Mesenchymal stem cell (in vitro differentiated cells and primary cell): ENCODE results near the gene FRMD4A.
A peak's percentile ranks its signal among the peaks of the same experiment; 100 is the strongest.
"Not testable (repeated sequence)": the region's sequence is repeated elsewhere in the genome, so short reads cannot be mapped to it uniquely, and the experiment has no call there.

Experiments used
- DNase-seq: peaks from one replicate; pipeline ENCODE4 v3.0.0-alpha.2; 2013
- H2AFZ ChIP-seq: one replicate; pipeline ENCODE4 v1.6.1; 2013; ENCODE audit warnings: low read depth, mild to moderate bottlenecking, control low read depth, inconsistent platforms, low read length, moderate library complexity
- H2AK5ac ChIP-seq: 2 replicates; pipeline ENCODE4 v1.6.1; 2013; ENCODE audit warnings: low read length, moderate library complexity, mild to moderate bottlenecking, inconsistent platforms; ENCODE audit not compliant: severe bottlenecking
- H2BK120ac ChIP-seq: one replicate; pipeline ENCODE4 v1.6.1; 2013; ENCODE audit warnings: low read depth, mild to moderate bottlenecking, inconsistent platforms, low read length, moderate library complexity
- H2BK12ac ChIP-seq, 2 experiments: one replicate each; pipeline ENCODE4 v1.6.1; 2013; ENCODE audit warnings: inconsistent platforms in 2 of 2, low read length in 2 of 2, mild to moderate bottlenecking in 2 of 2, moderate library complexity in 2 of 2, control low read depth in 1 of 2
- H2BK15ac ChIP-seq: one replicate; pipeline ENCODE4 v1.6.1; 2013; ENCODE audit warnings: mild to moderate bottlenecking, low read depth, inconsistent platforms; ENCODE audit not compliant: poor library complexity, severe bottlenecking
- H2BK5ac ChIP-seq: 2 replicates; pipeline ENCODE4 v1.6.1; 2013; ENCODE audit warnings: low read depth, mild to moderate bottlenecking, low read length, control low read depth, inconsistent platforms; ENCODE audit not compliant: poor library complexity, severe bottlenecking
- H3K14ac ChIP-seq, 2 experiments: one replicate each; pipeline ENCODE4 v1.6.1; 2013; ENCODE audit warnings: inconsistent platforms in 2 of 2, low read length in 2 of 2, control low read depth in 1 of 2, mild to moderate bottlenecking in 1 of 2, moderate library complexity in 1 of 2
- H3K18ac ChIP-seq, 2 experiments: one replicate each; pipeline ENCODE4 v1.6.1; 2013; ENCODE audit warnings: inconsistent platforms in 2 of 2, low read length in 2 of 2, control low read depth in 1 of 2, low read depth in 1 of 2, mild to moderate bottlenecking in 1 of 2
- H3K23ac ChIP-seq, 2 experiments: one replicate each; pipeline ENCODE4 v1.6.1; 2013; ENCODE audit warnings: inconsistent platforms in 2 of 2, low read length in 2 of 2, mild to moderate bottlenecking in 2 of 2, moderate library complexity in 2 of 2, control low read depth in 1 of 2
- H3K27ac ChIP-seq: 2 replicates; pipeline ENCODE4 v1.5.1; 2013; ENCODE audit warnings: mild to moderate bottlenecking, moderate library complexity, low read length, control low read depth, inconsistent platforms; ENCODE audit not compliant: poor library complexity, severe bottlenecking
- H3K27me3 ChIP-seq, 2 experiments: 2 replicates each; pipeline versions ENCODE4 v1.6.1 to v1.7.0; 2013; ENCODE audit warnings: low read length in 2 of 2, mild to moderate bottlenecking in 2 of 2, moderate library complexity in 2 of 2, control low read depth in 1 of 2, inconsistent platforms in 1 of 2; ENCODE audit not compliant: control insufficient read depth in 1 of 2, insufficient read depth in 1 of 2
- H3K36me3 ChIP-seq, 2 experiments: 2 replicates each; pipeline versions ENCODE4 v1.6.1 to v1.7.0; 2013; ENCODE audit warnings: low read length in 2 of 2, control low read depth in 1 of 2, inconsistent platforms in 1 of 2, low read depth in 1 of 2, mild to moderate bottlenecking in 1 of 2; ENCODE audit not compliant: insufficient read depth in 2 of 2, control insufficient read depth in 1 of 2
- H3K4ac ChIP-seq, 2 experiments: one replicate each; pipeline ENCODE4 v1.6.1; 2013; ENCODE audit warnings: inconsistent platforms in 2 of 2, low read length in 2 of 2, mild to moderate bottlenecking in 2 of 2, moderate library complexity in 2 of 2, control low read depth in 1 of 2, low read depth in 1 of 2
- H3K4me1 ChIP-seq: 2 replicates; pipeline ENCODE4 v1.6.1; 2013; ENCODE audit warnings: low read depth, low read length, control low read depth; ENCODE audit not compliant: control insufficient read depth, insufficient read depth
- H3K4me2 ChIP-seq: 2 replicates; pipeline ENCODE4 v1.6.1; 2013; ENCODE audit warnings: low read length, mild to moderate bottlenecking, inconsistent platforms; ENCODE audit not compliant: poor library complexity, severe bottlenecking
- H3K4me3 ChIP-seq, 2 experiments: 2 replicates each; pipeline versions ENCODE4 v1.5.1 to v1.7.0; 2013; ENCODE audit warnings: low read length in 2 of 2, mild to moderate bottlenecking in 2 of 2, control low read depth in 1 of 2, low read depth in 1 of 2; ENCODE audit not compliant: insufficient read depth in 1 of 2
- H3K79me1 ChIP-seq: replicated peaks from 2 replicates; pipeline ENCODE4 v1.6.1; 2013; ENCODE audit warnings: mild to moderate bottlenecking, control low read depth, low read length, inconsistent platforms; ENCODE audit not compliant: poor library complexity, severe bottlenecking
- H3K9ac ChIP-seq: 2 replicates; pipeline ENCODE4 v1.7.0; 2013; ENCODE audit warnings: mild to moderate bottlenecking, low read length, moderate library complexity
- H3K9me3 ChIP-seq: 2 replicates; pipeline ENCODE4 v1.7.0; 2013; ENCODE audit warnings: mild to moderate bottlenecking, low read length; ENCODE audit not compliant: control insufficient read depth
- H4K8ac ChIP-seq: one replicate; pipeline ENCODE4 v1.6.1; 2013; ENCODE audit warnings: inconsistent platforms, mild to moderate bottlenecking, low read length, moderate library complexity
- H4K91ac ChIP-seq: one replicate; pipeline ENCODE4 v1.6.1; 2013; ENCODE audit warnings: mild to moderate bottlenecking, low read length, inconsistent platforms
- WGBS: methylation state at CpG from one replicate; pipeline ENCODE4 v1.1.7; 2013; ENCODE audit warnings: mixed read lengths; 5-methylcytosine and 5-hydroxymethylcytosine counted together

FRMD4A gene

GRCh38 chr10:13831711-13832141 is 499.0 kb downstream of the FRMD4A start:
- peak overlapping the region; percentile 9 for H2BK120ac ChIP-seq
- peaks cover 6% of the 10 kb centered on the region for H3K4me1 ChIP-seq
- peak overlapping the region; percentile 23 for H2AFZ ChIP-seq
- H3K4ac ChIP-seq: peak overlapping the region in 1 of 2 experiments; percentile 28
- WGBS: 56% methylated on average over 3 of the region's 4 CpGs
- no peak overlapping the region for H3K4me2 ChIP-seq
- peak; percentile 49 for DNase-seq
- H3K23ac ChIP-seq: no peak overlapping the region
- H4K91ac ChIP-seq: peak overlapping the region; percentile 52
- no peak overlapping the region for H3K9ac ChIP-seq
- H2BK5ac ChIP-seq: no peak overlapping the region
- peak overlapping the region in 1 of 2 experiments; percentile 51 for H2BK12ac ChIP-seq
- H3K27ac ChIP-seq: no peak overlapping the region
- no peak overlapping the region for H2AK5ac ChIP-seq
- peak overlapping the region in 1 of 2 experiments; percentile 44 for H3K18ac ChIP-seq
- no peak overlapping the region for H2BK15ac ChIP-seq
- no peaks in the 10 kb centered on the region for H3K27me3 ChIP-seq
- no peak overlapping the region for H3K4me3 ChIP-seq
- H3K36me3 ChIP-seq: no peaks in the 10 kb centered on the region
- peak overlapping the region; percentile 45 for H4K8ac ChIP-seq
- no peak overlapping the region for H3K14ac ChIP-seq
- no peaks in the 10 kb centered on the region for H3K9me3 ChIP-seq
- H3K79me1 ChIP-seq: peaks cover 15% of the 10 kb centered on the region

GRCh38 chr10:13830385-13830784 is 500.3 kb downstream of the FRMD4A start:
- Histone ChIP-seq H2BK15ac (no peak overlapping the region), H3K23ac (no peak overlapping the region), H4K8ac (no peak overlapping the region), H4K91ac (no peak overlapping the region), H3K36me3 (no peaks in the 10 kb centered on the region), H2BK120ac (no peak overlapping the region), H2AFZ (no peak overlapping the region), H2BK5ac (no peak overlapping the region), H3K4ac (no peak overlapping the region), H2AK5ac (no peak overlapping the region), H3K27me3 (no peaks in the 10 kb centered on the region), H3K27ac (no peak overlapping the region), H3K79me1 (peaks cover 17% of the 10 kb centered on the region), H3K9ac (no peak overlapping the region), H3K4me3 (no peak overlapping the region), H3K4me1 (peaks cover 5% of the 10 kb centered on the region), H3K4me2 (no peak overlapping the region), H3K14ac (no peak overlapping the region), H3K9me3 (no peaks in the 10 kb centered on the region), H2BK12ac (no peak overlapping the region), H3K18ac (no peak overlapping the region)
- WGBS: 88% methylated on average over 4 of the region's 4 CpGs
- DNase-seq: no peak

GRCh38 chr10:13829790-13830189 is 500.9 kb downstream of the FRMD4A start:
- Histone ChIP-seq H2BK120ac (no peak overlapping the region), H2AFZ (no peak overlapping the region), H3K14ac (no peak overlapping the region), H2BK15ac (no peak overlapping the region), H3K9me3 (no peaks in the 10 kb centered on the region), H3K4me2 (no peak overlapping the region), H3K4me1 (peaks cover 2% of the 10 kb centered on the region), H2BK5ac (no peak overlapping the region), H3K23ac (no peak overlapping the region), H3K4me3 (no peak overlapping the region), H2AK5ac (no peak overlapping the region), H3K79me1 (peaks cover 17% of the 10 kb centered on the region), H4K8ac (no peak overlapping the region), H2BK12ac (no peak overlapping the region), H3K27me3 (no peaks in the 10 kb centered on the region), H3K27ac (no peak overlapping the region), H3K18ac (peak overlapping the region in 1 of 2 experiments; percentile 9), H3K9ac (no peak overlapping the region), H3K4ac (peak overlapping the region in 1 of 2 experiments; percentile 19), H3K36me3 (no peaks in the 10 kb centered on the region), H4K91ac (peak overlapping the region; percentile 58)
- 90% methylated on average over 5 of the region's 5 CpGs for WGBS
- no peak for DNase-seq

- H4K8ac ChIP-seq, H2BK120ac ChIP-seq, H3K9me3 ChIP-seq, H3K36me3 ChIP-seq, H2BK15ac ChIP-seq, H3K23ac ChIP-seq, H3K14ac ChIP-seq, H3K9ac ChIP-seq, DNase-seq, H3K27me3 ChIP-seq, H2AFZ ChIP-seq, H2AK5ac ChIP-seq, H3K27ac ChIP-seq, H3K4ac ChIP-seq, H2BK12ac ChIP-seq, H3K4me2 ChIP-seq, H3K4me1 ChIP-seq, H4K91ac ChIP-seq, H3K18ac ChIP-seq, H2BK5ac ChIP-seq, H3K4me3 ChIP-seq: not testable (repeated sequence)
- H3K79me1 ChIP-seq: peaks cover 17% of the 10 kb centered on the region
- WGBS: 97% methylated on average over 2 of the region's 6 CpGs
These were observed 502.4 kb downstream of the FRMD4A start for GRCh38 chr10:13828284-13828683.
